Measurements from ENCODE around the gene PDGFRB.

Gene PDGFRB

GRCh38 chr5:150155258-150156026, at the start of gene PDGFRB:
PDGFRB (minus strand) TSS chr5:150155845; CDS start chr5:150137047, 18,798 bp downstream.
- DNase-seq (ENCODE audit: low read depth), result no peak

GRCh38 chr5:150204590-150204960, 48.9 kb upstream of the PDGFRB start:
- DNase-seq (ENCODE audit: low read depth), result no peak

- DNase-seq (ENCODE audit: low read depth), result no peak
Observed at GRCh38 chr5:150203832-150204589, 48.4 kb upstream of the PDGFRB start.

- no peak for DNase-seq (ENCODE audit: low read depth)
Observed at GRCh38 chr5:150202501-150202900, 46.9 kb upstream of the PDGFRB start.

GRCh38 chr5:150197476-150197875, 41.8 kb upstream of the PDGFRB start:
- DNase-seq (ENCODE audit: low read depth), result no peak

GRCh38 chr5:150196986-150197385, 41.3 kb upstream of the PDGFRB start:
- no peak for DNase-seq (ENCODE audit: low read depth)

- DNase-seq (ENCODE audit: low read depth), result no peak
Observed at GRCh38 chr5:150196514-150196913, 40.9 kb upstream of the PDGFRB start.

- DNase-seq (ENCODE audit: low read depth), result no peak
Observed at GRCh38 chr5:150195736-150196485, 40.3 kb upstream of the PDGFRB start.

- no peak for DNase-seq (ENCODE audit: low read depth)
Observed at GRCh38 chr5:150192462-150192861, 36.8 kb upstream of the PDGFRB start.

GRCh38 chr5:150190987-150191386, 35.3 kb upstream of the PDGFRB start:
- DNase-seq (ENCODE audit: low read depth), result no peak

- no peak for DNase-seq (ENCODE audit: low read depth)
Observed at GRCh38 chr5:150190503-150190979, 34.9 kb upstream of the PDGFRB start.

- no peak for DNase-seq (ENCODE audit: low read depth)
Observed at GRCh38 chr5:150189728-150190502, 34.3 kb upstream of the PDGFRB start, which contains the start of gene SLC6A7. SLC6A7 (plus strand) TSS chr5:150190062; CDS start chr5:150190328, 266 bp downstream.

- no peak for DNase-seq (ENCODE audit: low read depth)
Observed at GRCh38 chr5:150189326-150189725, 33.7 kb upstream of the PDGFRB start.

- DNase-seq (ENCODE audit: low read depth), result no peak
Observed at GRCh38 chr5:150188146-150188842, 32.6 kb upstream of the PDGFRB start.

- DNase-seq (ENCODE audit: low read depth), result no peak
Observed at GRCh38 chr5:150186897-150187296, 31.3 kb upstream of the PDGFRB start.

GRCh38 chr5:150186137-150186536, 30.5 kb upstream of the PDGFRB start:
- DNase-seq (ENCODE audit: low read depth), result no peak

- DNase-seq (ENCODE audit: low read depth), result no peak
Observed at GRCh38 chr5:150184990-150185912, 29.6 kb upstream of the PDGFRB start.

- DNase-seq (ENCODE audit: low read depth), result no peak
Observed at GRCh38 chr5:150184006-150184405, 28.4 kb upstream of the PDGFRB start.

- DNase-seq (ENCODE audit: low read depth), result no peak
Observed at GRCh38 chr5:150183436-150183835, 27.8 kb upstream of the PDGFRB start.

GRCh38 chr5:150182774-150183173, 27.1 kb upstream of the PDGFRB start:
- no peak for DNase-seq (ENCODE audit: low read depth)
